HG02885 (cell line): ENCODE results near the gene NRXN2.
"Not testable (repeated sequence)": the region's sequence is repeated elsewhere in the genome, so short reads cannot be mapped to it uniquely, and the experiment has no call there.

Source experiments
- ATAC-seq: cut with Tn5 transposase; IDR thresholded peaks from one replicate; pipeline ENCODE4 v1.9.1; 2021; ENCODE audit warnings: mild to moderate bottlenecking; ENCODE audit not compliant: unreplicated experiment, poor library complexity

Gene NRXN2

GRCh38 chr11:64600281-64600992 is 122.6 kb downstream of the NRXN2 start:
- no peak for ATAC-seq

- no peak for ATAC-seq
Measured at GRCh38 chr11:64599698-64600211, 123.2 kb downstream of the NRXN2 start.

DNA sequence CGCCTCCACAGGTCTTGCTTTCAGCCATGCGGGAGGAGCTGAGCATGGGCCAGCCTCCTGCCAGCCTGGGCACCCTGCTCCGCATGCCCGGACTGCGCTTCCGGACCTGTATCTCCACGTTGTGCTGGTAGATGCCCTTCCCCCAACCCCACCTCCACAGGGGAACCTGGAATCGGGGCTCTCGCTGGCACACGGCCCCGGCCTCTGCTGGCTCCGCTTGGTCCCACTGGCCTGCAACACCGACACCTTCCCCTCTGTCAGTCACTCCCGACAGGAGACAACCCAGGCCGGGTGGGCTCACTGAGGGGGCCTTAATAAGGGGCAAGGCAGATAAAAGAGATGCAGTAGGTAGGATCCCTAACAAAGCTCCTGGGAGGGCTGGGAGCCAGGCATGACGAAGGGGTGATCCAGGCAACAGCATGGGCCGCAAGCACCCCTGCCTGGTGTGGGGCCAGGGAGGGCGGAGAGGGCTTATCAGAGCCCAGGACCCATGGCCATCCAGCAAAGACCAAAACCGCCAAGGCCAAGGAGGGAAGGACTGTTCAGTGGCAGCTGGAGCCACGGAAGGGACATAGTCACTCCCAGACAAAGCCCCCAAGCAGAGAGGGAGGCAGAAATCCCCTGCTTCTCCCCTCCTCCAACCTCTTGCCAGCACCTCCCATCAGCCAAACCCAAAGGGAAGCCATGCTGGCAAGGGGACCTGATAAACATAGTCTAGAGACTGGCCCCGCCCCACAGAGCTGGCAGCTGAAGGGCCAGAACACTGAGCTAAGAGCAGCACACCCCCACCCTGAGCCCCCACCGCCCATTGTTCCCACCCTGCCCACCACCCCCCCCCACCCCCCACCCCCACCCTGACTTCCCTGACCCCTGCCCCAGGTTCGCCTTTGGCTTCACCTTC is 124.0 kb downstream of the NRXN2 start:
- no peak for ATAC-seq

GRCh38 chr11:64598106-64598796 is 124.7 kb downstream of the NRXN2 start:
- ATAC-seq, result no peak

- no peak for ATAC-seq
Measured at GRCh38 chr11:64597671-64598101, 125.3 kb downstream of the NRXN2 start.

DNA sequence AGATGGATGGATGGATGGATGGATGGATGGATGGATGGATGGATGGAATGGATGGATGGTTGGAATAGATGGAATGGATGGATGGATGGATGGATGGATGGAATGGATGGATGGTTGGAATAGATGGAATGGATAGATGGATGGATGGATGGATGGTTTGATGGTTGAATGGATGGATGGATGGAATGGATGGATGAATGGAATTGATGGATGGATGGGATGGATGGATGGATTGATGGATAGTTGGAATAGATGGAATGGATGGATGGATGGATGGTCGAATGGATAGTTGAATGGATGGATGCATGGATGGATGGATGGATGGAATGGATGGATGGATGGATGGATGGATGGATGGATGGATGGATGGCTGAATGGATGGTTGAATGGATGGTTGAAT is 127.1 kb downstream of the NRXN2 start:
- ATAC-seq, result not testable (repeated sequence)

GRCh38 chr11:64594159-64594939 is 128.6 kb downstream of the NRXN2 start:
- no peak for ATAC-seq

GRCh38 chr11:64593156-64594105 is 129.6 kb downstream of the NRXN2 start:
- ATAC-seq, result no peak

GRCh38 chr11:64592656-64593055 is 130.3 kb downstream of the NRXN2 start:
- no peak for ATAC-seq

- ATAC-seq, result no peak
Measured at GRCh38 chr11:64592234-64592615, 130.8 kb downstream of the NRXN2 start.

- no peak for ATAC-seq
Measured at GRCh38 chr11:64591257-64592233, 131.5 kb downstream of the NRXN2 start.

DNA sequence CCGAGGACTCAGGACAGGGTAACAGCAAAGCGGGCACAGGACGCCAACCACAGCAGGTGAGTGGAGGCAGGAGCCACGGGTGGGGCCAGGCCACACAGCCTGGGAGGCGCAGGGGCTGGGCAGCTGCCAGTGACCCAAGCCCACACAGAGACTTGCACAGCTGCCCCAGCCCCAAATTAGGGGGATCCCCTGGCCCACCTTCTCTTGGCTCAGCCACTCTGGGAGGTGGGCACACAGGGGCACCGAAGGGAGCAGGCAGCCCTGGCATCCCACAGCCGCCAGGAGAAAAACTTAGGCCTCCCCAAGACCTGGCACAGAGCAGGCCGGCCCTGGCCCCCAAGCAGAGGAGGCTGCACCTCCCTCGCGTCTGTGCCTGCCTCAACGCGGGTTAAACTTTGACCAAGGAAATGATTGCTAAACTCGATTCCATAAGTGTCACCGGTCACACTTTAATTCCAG is 132.2 kb downstream of the NRXN2 start, which contains the start of gene SLC22A12:
TSS of gene SLC22A12 (plus strand) at position 458 of the 459 bp plus-strand sequence. CDS start 337 bp downstream, outside the sequence.
- no peak for ATAC-seq

GRCh38 chr11:64588701-64589100 is 134.3 kb downstream of the NRXN2 start:
- no peak for ATAC-seq

GRCh38 chr11:64586366-64586765 is 136.6 kb downstream of the NRXN2 start:
- no peak for ATAC-seq

DNA sequence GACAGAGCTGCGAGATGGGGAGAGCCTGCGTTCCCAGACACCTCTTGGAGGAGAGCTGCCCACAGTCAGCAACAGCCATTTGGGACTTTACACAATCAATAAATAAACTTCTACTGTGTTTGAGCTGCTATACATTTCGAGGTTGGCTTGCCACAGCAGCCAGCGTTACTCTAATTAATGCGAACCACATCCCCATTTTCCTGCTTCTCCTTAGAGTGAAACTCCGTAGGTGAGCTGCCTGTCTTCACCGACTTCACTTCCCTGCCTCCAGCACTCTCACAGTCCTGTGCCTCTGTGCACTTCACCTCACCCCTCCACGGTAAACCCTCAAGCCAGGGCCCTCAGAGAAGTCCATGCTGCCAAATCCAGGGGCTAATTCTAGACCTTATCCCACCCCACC is 137.8 kb downstream of the NRXN2 start:
- no peak for ATAC-seq

DNA sequence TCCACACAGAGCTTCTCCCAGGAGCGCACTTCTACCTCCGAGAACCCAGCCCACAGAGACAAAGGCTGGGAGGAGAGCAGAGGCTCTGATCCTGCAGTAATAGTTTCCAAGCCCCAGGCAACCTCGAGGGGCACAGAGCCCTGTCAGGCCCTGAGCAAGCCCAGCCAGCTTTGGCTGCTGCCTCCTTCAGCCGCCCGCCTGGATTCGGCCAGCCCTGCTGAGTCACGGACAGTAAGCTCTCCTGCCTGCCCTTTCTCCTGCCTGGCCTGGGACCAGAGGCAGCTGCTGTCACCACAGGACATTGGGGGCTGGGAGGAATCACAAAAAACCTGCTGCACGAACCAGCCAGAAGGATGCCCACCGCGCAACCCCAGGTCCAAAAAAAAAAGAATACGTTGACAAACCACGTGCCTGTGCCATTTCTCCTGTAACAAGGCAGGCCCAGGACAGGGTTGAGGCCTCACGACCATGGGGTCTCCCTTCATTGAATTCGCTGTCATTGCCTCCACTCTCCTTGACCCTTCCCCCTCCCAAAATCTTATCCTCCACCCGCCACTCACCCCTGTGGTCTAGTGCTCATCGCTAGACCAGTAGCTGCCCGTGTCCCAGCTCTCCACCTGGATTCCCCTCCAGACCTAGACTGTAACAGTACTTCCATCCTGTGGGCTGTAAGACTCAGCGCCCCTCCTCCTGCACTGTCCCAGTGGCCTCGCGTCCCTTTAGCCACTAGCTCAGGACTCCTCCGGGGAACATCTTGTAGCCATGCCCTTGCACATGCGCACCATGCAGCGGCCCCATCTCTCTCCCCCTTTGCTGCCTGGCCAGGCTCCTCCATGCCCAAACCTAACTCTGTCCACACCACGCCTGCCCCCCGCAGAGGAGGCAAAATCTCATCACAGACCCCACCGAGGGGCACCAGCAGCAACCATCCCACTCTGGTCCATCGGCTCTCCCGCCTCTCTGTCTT is 139.4 kb downstream of the NRXN2 start:
- ATAC-seq, result no peak
